Loucy (cell line): ENCODE results near the gene KLK8.

Experiments used
- CTCF ChIP-seq: fragments of 200-600 bp; sonication (generic); conservative IDR thresholded peaks from 2 replicates; pipeline ENCODE4 v1.5.1; 2014; ENCODE audit warnings: mild to moderate bottlenecking, antibody characterized with exemption, low read length
- EZH2phosphoT487 ChIP-seq: fragments of 200-600 bp; IDR thresholded peaks from 2 replicates; pipeline ENCODE4 v1.6.1; 2018; ENCODE audit warnings: antibody characterized with exemption, mild to moderate bottlenecking, moderate library complexity, borderline replicate concordance

DNA sequence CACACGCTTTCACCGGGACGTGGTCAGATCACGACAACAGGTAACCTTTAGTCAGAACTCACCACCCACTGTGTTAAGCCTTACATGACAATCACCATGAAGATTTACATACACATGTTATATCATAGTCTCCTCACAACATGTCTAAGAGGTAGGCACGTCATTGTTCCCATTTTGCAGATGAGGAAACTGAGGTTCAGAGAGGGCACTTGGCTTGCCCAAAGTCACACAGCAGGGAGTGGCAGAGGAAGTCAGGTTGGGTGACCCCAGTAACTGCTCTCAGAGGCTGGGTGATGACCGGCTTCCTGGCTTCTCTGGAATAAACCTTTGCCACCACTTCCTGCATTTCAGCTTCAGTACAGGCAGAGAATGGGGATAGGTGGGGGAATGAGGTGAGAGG, 12.8 kb upstream of the KLK8 start:
- TF ChIP-seq CTCF: no peak
- no peak for TF ChIP-seq EZH2phosphoT487
